HG02870 (cell line): ENCODE data around the gene ZBTB20.

Source experiments
- ATAC-seq: cut with Tn5 transposase; IDR thresholded peaks from one replicate; pipeline ENCODE4 v1.9.1; 2021; ENCODE audit warnings: mild to moderate bottlenecking, moderate library complexity; ENCODE audit not compliant: unreplicated experiment

The ZBTB20 gene

DNA sequence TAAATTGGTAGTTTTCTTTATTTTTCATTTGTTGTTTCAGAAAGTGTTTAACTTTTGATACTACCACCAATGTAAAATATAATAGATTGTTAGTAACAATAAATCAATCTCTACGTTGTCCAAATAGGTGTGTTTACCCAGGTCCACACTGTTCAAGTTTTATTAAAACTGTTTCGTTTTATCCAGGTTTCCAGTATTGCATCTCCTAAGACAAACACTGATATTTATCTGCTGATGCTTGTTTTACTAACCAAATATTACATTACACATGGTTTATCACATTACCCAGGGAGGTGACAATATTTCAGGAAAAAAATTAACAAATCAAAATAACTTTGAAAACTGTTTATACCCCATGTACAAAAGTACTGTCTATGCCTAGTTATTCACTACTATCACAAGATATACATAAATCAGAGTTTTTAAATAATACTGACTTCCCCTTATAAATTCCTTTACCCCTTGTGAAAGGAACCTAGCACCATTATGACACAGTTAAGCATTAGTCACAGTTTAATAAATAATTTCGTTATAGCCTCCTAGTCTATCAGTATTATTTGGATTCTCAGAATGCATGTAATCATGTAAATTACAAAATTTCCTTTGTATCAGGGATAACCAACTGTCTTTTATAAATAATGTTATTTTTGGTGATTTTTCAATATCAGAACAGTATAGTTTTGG lies 205.3 kb downstream of the ZBTB20 start:
- no peak for ATAC-seq

DNA sequence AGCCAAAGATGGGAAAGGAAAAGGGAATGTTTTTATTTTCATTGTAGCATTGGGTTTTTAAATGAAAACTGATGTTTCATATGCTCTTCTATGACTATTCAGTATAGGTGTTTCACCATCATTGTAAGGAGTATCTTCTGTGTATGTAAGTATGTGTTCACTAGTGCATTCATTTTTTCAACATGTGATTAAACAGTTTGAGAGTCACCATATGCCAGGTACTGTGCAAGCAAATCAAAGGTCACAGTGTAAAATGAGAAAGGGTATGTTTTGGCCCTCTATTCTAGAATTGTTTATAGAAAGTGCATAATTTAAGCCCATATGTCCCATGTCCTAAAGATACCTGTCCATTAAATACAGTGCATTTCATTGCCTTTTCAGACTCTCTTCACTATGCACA lies 207.2 kb downstream of the ZBTB20 start:
- ATAC-seq = no peak

DNA sequence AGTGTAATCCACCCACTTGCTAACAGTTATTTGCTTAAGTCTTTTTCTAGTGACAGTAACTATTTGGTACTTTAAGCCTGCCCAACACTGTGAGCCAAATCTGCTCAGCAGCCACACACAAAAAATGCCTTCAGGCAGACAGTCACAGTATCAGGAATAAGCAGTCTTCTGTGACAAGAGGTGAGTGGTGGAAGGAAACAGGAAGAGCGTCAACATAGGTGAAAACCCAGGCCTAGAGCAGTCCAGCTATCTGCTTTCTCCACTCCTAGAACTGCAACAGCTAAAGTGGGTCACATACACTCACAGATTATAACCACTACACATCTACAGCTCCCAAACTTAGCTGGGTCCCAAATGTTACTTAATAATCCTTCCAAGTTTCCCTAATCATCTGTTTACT lies 213.7 kb downstream of the ZBTB20 start:
- ATAC-seq = no peak

DNA sequence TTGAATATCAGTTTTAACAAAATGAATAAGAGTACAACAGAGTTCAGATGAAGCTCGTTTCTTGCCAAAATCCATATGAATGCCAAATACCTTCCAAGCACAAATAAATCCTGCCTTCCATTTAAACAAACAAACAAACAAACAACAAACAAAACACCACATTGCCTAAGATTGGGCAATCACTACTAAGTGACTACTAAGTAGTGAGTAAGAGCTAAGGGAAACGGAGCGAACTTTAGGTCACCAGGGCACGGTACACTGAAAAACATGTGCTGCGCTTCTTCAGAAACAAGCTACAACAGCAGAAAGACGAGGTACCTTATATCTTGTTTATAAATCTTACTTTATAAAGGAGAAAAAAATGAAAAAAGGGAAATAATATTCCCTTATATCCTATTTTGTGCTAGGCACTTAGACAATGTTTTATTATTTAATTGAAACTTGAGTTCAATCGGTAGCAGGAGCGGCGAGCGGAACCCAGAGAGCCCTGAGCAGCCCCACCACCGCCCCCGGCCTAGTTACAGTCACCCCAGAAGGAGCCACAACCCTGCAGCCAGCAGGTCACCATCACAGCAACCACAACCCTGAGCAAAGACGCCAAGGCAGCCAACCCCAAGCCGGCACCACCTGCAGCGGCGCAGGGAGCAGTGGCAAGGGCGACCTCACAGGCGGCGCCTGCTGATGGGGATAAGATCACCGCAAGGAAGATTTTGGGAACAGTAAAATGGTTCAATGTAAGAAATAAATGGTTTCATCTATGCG lies 216.9 kb downstream of the ZBTB20 start:
- ATAC-seq = no peak

DNA sequence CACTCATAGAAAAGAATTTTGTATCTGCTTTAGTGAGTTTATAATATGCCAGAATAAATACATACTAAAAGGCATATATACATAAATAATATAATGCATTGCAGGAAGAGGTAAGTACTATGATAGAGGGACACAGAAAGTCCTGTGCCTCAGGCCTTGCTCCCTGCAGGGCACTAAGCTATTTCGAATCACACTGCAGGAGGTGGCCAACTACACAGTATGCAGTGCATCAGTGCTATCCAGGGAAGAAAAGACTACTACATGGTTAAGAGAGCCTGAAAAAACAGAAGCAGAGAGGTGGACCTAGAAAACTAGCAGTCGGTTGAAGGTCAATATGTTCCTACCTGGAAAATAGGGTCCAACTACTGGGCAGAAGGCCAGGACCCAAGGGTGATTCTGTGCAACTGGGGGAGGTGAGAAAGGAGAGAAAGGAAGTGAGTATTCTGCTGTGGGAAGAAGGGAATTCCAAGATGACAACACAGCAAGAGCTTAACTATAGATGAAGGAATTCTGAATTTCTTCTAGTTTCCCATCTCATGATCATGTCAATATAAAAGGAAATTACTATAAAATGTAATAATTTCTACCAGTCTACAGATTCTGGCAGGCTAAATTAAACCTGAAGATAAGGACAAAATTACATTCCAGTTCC lies 218.0 kb downstream of the ZBTB20 start:
- no peak for ATAC-seq

DNA sequence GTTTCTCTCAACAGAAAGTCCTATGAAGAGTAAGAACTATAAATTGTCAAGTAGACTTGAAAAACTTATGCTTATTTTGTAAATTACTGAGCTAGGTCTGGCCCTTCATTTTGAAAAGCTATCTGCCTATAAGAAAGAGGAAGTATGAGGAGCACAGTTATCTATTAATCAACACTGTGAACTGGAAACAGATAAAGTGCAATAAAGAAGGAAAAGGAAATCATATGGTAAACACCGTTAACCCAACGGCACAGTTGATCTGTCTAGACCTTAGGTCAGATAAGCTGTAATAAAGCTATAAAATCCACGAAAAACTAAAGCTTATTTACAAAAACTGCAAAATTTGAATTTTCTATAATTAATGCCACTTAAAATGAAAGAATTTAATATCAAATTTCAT lies 242.5 kb downstream of the ZBTB20 start:
- no peak for ATAC-seq

DNA sequence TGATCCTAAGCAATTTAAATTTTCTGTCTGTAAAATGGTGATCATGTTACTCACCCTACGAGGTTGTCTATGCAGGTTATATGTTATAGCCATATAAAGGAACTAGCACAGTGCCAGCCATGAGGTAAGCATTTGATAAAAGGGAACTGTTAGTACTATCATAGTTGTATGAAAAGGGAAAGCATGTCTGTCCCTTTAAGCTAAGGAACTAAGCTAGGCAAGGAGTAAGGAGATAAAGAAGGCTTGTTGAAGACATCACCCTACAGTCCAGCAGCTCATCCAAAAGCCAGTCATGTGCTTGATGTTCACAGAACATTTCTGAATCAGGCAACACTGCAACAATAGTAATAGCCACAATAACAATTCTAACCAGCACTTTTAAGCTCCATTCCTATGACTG lies 243.9 kb downstream of the ZBTB20 start:
- no peak for ATAC-seq

DNA sequence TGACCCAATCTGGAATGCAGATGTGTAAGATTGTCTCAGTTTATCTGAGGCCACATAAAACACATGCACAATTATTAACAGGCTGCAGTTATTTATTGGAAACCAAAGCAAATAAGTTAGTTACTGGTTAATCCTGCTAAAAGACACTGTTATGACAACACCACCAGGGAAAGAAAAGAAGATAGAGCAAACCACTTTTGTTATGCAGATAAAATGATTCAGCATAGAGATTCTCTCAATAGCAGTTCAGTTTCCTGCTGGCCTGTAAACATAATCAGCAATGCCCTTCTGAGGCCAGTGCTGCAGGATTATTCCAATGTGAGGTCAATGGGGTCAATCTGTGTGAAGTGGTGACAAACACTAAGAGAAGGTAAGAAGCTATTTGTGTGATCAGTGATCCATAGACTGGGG lies 244.4 kb downstream of the ZBTB20 start:
- ATAC-seq = no peak

DNA sequence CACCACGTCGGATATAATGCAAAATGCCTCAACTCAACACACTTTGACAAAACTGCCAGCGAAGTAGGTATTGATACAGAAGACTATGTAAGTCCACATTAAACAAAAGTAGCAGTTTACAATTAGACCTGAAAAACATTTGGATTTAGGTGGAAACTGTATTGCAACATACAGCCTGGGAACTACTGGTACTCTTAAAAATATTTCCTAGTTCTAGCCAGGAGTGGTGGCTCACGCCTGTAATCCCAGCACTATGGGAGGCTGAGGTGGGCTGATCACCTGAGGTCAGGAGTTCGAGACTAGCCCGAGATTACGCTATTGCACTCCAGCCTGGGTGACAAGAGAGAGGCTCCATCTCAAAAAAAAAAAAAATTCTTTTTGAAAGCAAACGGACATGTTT lies 246.2 kb downstream of the ZBTB20 start:
- no peak for ATAC-seq

DNA sequence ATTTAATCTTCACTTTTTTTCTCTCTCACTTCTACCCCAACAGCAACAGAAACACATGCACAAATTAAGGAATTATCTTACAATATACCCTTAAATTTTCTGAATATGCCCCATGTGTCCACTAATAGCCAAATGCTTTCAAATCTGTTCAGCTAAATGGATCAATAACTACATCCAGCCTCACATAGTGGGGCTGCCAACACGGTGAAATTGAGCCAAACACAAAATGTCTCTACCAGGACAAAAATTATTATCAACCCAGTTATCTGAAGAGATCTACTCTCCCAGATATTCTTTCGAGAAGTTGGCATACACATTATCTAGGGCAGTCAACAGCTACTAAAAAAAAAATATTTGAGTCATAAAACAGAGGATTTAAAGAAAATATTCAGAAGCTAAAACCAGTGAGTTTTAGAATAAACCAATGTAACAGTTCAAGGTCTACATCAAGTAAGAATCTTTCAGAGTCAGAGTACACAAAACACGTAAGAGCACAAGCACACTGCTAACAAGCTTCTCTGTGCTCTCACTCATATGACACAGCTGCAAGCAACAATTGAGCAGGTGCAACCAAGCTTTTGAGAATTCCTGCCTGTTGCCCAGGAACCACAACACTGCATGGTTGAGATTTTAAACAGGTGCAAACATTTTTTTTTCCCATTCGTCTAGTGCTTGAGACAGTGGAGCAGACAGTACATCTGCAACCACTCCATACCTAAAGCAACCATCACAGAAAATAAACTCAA lies 247.7 kb downstream of the ZBTB20 start:
- no peak for ATAC-seq

DNA sequence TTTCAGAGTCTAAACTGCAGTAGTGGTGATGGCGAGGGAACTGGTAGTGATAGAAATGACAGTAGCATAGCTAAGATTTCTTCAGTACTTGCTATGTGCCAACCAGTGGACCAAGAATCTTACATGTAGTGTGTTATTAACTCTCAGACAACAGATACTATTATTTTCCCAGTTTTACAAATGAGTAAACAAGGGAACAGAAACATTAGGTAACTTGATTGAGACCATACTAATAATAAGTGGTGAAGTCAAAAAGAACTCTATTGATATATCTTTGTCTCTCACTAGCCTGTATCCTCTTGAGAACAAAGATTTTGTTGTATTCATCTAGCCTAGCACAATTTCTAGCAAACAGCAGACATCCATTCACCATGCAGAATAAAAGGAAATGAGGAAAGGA lies 250.1 kb downstream of the ZBTB20 start:
- ATAC-seq = no peak

DNA sequence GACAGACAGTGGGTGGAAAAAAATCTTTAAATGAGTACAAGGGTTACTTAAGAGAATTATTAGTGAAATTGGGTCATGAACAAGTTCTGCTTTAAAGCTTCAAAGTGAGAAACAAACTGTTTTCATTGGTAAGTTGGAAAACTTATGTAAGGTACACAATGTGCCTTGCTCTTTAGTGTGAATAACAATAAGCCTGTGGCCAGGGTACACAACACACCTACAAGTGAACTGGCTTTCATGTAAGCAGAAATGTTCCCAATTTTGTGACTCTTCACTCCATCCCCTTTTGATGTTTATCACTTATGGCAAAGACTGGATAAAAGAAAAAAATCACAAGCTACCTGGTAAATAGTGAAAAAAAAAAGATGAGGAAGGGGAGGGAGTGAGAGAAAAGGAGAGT lies 253.7 kb downstream of the ZBTB20 start:
- ATAC-seq = no peak

DNA sequence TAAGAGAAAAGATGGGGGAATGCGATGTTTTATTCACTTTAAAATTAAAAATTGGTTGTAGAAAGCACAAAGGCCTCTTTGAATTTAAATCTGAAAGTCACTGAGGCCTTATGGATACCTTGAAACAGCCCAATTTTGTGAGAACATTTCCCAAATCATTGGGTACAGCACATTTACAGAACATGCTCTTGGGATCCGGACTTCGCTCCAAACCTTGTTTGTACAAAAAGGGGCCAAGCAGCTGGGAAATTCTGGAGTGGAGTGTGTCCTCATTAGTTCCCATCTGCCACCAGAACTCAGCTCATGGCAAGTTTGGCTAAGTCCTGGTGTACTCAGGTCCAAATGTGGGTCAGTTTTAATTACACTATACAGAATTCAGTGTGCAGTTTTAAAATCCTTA lies 254.2 kb downstream of the ZBTB20 start:
- ATAC-seq = no peak

DNA sequence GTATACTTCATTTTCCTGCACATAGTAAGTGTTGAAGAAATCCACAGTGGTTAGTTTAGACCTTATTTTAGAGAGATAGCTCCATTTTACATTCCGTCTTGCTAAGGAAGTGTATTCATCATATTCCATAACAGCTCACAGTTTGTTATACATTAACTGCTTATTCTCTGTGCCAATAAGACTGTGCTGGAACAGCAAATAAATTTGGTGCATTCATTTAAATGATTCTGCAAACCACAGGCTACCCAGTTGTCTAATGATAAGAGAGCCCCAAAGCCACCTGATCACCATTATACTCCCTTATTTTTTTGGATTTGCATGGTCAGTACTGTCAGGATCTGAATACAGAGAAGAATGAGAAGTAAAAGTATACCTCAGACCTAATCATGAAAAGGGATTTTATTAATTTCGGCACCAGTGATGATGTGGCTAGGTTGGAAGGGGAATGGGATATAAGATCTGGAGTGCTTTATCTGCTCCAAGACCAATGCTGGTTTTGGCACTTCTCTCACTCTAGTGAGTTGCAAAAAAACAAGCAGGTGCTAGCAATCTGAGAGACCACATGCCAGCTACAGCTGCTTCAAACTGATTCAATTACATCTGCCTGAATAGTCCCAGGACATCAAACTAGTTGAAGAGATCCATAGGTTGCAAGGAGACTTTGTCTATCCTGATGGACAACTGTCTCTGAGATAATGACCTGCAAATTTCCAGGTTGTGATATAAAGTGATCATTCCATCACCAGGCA lies 254.8 kb downstream of the ZBTB20 start:
- ATAC-seq = no peak

DNA sequence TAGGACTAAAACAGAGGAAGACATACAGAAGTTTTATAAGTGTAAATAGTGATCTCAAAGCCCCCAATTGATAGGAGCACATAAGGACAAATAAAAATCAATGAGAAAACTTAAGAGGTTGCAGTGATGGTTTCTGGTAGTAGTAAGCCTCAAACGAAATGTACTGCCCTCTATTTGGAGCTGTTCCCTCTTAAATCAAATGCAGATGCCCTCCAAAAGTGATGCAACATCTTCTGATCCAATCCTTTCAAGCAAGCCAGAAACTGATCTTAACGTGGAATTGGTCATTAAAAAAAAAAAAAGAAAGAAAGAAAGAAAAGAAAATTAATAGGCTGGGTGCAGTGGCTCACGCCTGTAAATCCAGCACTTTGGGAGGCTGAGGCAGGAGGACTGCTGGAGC lies 259.3 kb downstream of the ZBTB20 start:
- no peak for ATAC-seq

DNA sequence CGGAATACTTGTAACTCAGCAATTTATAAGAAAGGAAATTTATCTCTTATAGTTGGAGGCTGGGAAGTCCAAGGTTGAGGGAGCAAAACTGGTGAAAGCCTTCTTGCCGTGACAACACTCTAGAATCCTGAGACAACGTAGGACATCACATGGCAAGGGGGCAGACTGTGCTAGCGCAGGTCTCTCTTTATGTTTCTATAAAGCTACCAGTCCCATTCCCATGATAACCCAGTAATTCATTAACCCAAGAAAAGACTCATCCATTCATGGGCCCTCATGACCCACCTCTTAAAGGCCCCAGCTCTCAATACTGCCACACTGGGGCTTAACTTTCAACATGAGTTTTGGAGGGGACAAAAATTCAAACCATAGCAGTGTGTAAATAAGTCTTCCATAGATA lies 260.2 kb downstream of the ZBTB20 start:
- ATAC-seq = no peak

DNA sequence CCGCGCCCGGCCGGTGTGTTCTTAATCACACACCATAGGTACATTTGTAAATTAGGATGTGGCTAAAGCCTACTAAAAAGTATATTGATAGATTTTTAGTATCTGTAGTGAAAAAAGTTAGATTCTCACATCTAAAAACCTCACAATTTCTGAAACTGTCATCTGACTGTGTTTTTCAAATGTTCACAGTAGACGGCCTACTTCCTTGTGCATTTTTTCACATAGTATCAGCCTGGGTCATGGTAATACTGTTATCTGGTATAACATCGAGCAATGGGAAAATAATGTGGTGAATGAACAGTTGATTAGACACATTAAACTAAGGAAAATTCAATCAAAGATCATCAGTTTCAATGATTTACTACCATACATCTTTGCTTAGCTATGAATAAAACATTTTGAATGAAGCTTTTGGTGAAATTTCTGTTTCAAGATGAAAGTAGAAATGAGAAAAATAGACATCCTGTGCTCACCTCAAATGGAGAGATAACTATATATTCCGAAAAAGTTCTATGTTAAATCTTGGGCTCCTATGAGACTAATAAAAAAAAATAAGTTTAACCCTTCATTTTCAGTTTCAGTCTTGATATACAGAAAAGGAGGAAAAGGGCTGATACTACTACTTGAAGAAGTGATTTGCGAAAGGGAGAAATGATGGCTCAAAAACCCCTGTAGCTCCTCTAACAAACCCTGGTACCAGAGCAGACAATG lies 262.7 kb downstream of the ZBTB20 start:
- peak; percentile 64 for ATAC-seq

DNA sequence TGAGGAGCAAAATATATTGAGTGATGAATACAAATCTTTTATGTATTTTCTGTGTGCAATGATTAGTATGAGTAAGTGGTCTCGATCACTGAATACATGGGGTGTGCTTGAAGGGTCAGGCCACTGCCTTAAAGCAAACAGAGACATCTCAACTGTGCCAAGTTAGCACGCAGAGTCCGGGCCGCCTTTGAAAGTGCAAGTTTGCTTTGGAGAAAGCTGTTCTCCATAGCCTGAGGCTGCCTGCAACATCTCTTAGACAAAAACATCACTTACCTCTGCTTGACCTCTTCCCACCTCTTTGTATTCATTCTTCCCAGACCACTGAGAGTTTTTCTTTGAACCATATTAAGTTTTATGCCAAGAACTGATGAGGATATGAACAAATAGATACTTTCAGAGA lies 267.0 kb downstream of the ZBTB20 start:
- no peak for ATAC-seq

DNA sequence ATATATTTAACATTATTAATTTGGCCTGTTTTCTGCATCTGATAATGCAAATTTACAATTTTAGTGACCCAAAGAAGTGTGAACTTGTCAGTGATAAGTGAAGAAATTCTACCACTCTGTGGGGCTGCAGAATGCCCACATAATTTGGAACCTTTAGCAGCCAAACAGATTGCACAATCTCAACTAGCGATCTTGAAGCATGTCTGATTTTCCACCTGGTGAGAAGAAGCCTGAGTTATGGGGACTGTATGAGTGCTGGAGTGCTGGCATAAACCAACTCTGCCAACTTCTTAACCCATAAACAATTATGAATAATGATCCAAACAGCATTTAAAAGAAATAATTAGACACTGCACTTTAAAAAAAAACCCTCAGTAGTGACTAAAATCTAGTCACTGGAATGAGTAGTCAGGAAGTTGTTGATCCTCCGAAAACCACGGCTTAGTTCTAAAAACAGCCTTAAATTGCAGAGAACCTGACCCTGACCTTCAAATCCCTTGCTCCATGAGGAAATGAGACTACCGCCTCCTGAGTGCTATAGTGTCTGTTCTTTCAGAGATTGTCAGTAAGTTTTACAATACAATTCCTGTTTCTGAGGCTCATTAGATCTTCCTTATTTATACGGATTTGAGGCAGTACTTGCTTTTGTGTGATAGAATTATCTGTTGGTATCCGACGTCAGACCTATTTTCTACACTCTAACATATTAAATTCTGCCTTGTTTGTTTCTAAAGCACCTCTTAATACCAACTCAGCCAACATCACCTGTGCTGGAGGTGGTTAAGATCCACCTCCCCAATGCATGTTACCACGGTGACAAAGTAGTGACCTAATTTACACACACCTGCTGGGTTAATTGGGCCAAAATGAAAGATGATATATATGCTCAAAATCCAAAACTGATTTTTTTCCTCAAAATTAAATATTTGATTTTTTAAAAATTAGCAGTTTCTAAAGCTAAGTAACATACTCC lies 267.7 kb downstream of the ZBTB20 start:
- ATAC-seq = peak; percentile 87
